RWPE2 (cell line): Measurements from ENCODE around the gene TRIM4.
"Not testable (repeated sequence)": the region's sequence is repeated elsewhere in the genome, so short reads cannot be mapped to it uniquely, and the experiment has no call there.

Experiments used
- ATAC-seq: fragments of 200-7000 bp; cut with Tn5 transposase; 3 replicates; pipeline ENCODE4 v1.9.1; 2021; ENCODE audit warnings: low read depth
- DNase-seq: peaks from one replicate; pipeline ENCODE4 v3.0.0-alpha.2; 2020; ENCODE audit warnings: low spot score
- H3K27ac ChIP-seq: fragments of 450-650 bp; 2 replicates; pipeline ENCODE4 v1.5.1; 2017; ENCODE audit warnings: mild to moderate bottlenecking; ENCODE audit not compliant: poor library complexity, severe bottlenecking
- H3K27me3 ChIP-seq: fragments of 250-450 bp; sonication (Bioruptor Pico); 2 replicates; pipeline ENCODE4 v1.5.1; 2021; ENCODE audit warnings: mild to moderate bottlenecking, moderate library complexity; ENCODE audit not compliant: insufficient read depth, poor library complexity, severe bottlenecking
- H3K36me3 ChIP-seq: fragments of 250-450 bp; sonication (Bioruptor Pico); 2 replicates; pipeline ENCODE4 v1.5.1; 2020; ENCODE audit warnings: low read depth, mild to moderate bottlenecking, moderate library complexity
- H3K4me1 ChIP-seq: fragments of 250-450 bp; sonication (Bioruptor Pico); 2 replicates; pipeline ENCODE4 v1.5.1; 2021; ENCODE audit warnings: mild to moderate bottlenecking, moderate library complexity; ENCODE audit not compliant: insufficient read depth, poor library complexity, severe bottlenecking
- H3K4me3 ChIP-seq: fragments of 250-450 bp; sonication (Bioruptor Pico); 2 replicates; pipeline ENCODE4 v1.5.1; 2021; ENCODE audit warnings: mild to moderate bottlenecking, moderate library complexity; ENCODE audit not compliant: severe bottlenecking
- H3K9me3 ChIP-seq: fragments of 250-450 bp; sonication (Bioruptor Pico); 2 replicates; pipeline ENCODE4 v1.5.1; 2021; ENCODE audit warnings: mild to moderate bottlenecking, moderate library complexity; ENCODE audit not compliant: severe bottlenecking
- TF ChIP-seq, protein P1 (sequence below): fragments of 450-650 bp; IDR thresholded peaks from one replicate; pipeline ENCODE4 v1.5.1; 2017; ENCODE audit warnings: mild to moderate bottlenecking, moderate library complexity; ENCODE audit not compliant: poor library complexity, severe bottlenecking

TRIM4 gene

DNA sequence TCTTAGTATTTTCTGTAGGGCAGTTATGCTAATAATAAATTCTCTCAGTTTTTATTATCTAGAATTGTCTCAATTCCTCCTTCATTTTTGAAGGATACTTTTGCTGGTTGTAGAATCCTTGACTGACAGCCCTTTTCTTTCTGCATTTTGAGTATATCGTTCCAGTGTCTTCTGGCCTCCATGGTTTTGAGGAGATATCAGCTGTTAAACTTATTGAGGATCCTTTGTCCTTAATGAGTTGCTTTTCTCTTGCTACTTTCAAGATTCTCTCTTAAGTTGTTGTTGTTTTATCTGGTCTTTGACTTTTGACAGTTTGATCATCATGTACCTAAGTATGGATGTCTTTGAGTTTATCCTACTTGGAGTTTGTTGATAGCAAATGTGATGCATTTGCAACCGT is 19.0 kb upstream of the TRIM4 start:
- Histone ChIP-seq H3K27me3 (no peaks in the 10 kb centered on the region), H3K9me3 (peaks cover 7% of the 10 kb centered on the region), H3K4me3 (no peak overlapping the region), H3K36me3 (no peaks in the 10 kb centered on the region), H3K27ac (no peak overlapping the region), H3K4me1 (no peaks in the 10 kb centered on the region)
- TF ChIP-seq, protein P1, sequence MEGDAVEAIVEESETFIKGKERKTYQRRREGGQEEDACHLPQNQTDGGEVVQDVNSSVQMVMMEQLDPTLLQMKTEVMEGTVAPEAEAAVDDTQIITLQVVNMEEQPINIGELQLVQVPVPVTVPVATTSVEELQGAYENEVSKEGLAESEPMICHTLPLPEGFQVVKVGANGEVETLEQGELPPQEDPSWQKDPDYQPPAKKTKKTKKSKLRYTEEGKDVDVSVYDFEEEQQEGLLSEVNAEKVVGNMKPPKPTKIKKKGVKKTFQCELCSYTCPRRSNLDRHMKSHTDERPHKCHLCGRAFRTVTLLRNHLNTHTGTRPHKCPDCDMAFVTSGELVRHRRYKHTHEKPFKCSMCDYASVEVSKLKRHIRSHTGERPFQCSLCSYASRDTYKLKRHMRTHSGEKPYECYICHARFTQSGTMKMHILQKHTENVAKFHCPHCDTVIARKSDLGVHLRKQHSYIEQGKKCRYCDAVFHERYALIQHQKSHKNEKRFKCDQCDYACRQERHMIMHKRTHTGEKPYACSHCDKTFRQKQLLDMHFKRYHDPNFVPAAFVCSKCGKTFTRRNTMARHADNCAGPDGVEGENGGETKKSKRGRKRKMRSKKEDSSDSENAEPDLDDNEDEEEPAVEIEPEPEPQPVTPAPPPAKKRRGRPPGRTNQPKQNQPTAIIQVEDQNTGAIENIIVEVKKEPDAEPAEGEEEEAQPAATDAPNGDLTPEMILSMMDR, result no peak
- ATAC-seq (no peak), DNase-seq (no peak)

DNA sequence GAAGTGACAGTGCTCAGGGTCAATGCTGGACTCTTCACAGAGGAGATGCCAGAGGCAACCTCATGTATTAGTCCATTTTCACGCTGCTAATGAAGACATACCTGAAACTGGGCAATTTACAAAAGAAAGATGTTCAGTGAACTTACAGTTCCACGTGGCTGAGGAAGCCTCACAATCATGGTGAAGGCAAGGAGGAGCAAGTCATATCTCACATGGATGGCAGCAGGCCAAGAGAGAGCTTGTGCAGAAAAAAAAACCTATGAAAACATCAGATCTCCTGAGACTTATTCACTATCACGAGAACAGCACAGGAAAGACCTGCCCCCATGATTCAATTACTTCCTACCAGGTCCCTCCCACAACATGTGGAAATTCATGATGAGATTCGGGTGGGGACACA is 15.7 kb upstream of the TRIM4 start:
- H3K4me1 ChIP-seq, H3K9me3 ChIP-seq, H3K27ac ChIP-seq, DNase-seq, H3K27me3 ChIP-seq, H3K36me3 ChIP-seq, H3K4me3 ChIP-seq, ATAC-seq: not testable (repeated sequence)

- Histone ChIP-seq H3K9me3 (no peaks in the 10 kb centered on the region), H3K27me3 (no peaks in the 10 kb centered on the region), H3K27ac (no peak overlapping the region), H3K4me3 (no peak overlapping the region), H3K36me3 (no peaks in the 10 kb centered on the region), H3K4me1 (no peaks in the 10 kb centered on the region)
- ATAC-seq, result no peak
- no peak for DNase-seq
- TF ChIP-seq, protein P1, result no peak
Measured at GRCh38 chr7:99930376-99930775, 11.0 kb upstream of the TRIM4 start.

GRCh38 chr7:99929730-99930053 is 10.4 kb upstream of the TRIM4 start:
- Histone ChIP-seq H3K4me3 (no peak overlapping the region), H3K27ac (no peak overlapping the region), H3K27me3 (no peaks in the 10 kb centered on the region), H3K4me1 (no peaks in the 10 kb centered on the region), H3K36me3 (no peaks in the 10 kb centered on the region), H3K9me3 (no peaks in the 10 kb centered on the region)
- peak; percentile 21; the same call in 1 of the 3 replicates for ATAC-seq
- TF ChIP-seq, protein P1, result no peak
- no peak for DNase-seq

DNA sequence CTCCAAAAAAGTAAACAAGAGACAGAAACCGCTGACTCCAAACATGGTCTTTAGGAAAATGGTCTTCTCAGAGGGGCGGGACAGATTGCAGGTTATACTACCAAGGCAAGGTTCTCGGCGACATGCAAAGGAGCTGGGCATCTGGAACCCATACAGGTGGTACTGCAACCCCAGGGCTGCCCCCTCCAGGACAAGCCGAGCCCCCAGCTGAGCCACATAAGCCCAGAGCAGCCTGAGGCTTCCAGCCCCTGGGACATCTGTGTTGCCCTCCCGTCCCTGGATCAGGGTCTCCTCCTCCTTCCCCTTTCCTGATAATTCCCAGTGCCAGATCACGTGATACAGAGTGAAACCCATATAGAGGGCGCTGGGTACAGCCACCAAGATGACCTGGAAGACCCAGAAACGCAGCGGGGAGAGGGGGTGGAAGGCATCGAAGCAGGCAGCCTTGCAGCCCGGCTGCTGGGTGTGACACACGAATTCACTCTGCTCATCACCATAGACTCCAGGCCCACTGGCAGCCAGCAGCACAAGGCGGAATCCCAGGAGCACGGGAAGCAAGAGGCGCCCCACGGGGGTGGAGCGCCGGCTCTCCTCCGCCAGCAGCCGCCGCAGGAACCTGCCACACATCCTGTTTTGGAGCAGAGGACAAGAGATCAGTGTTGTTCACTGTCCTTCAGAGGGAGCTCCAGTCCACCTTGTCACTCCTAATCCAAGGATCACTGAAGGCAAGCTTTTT is 9.8 kb upstream of the TRIM4 start, which contains the start of gene GJC3:
TSS of gene GJC3 (minus strand) at position 627 of the 736 bp plus-strand sequence. CDS start at position 627, 0 bp downstream.
- Histone ChIP-seq H3K9me3 (no peaks in the 10 kb centered on the region), H3K36me3 (no peaks in the 10 kb centered on the region), H3K4me1 (no peaks in the 10 kb centered on the region), H3K4me3 (no peak within 1 kb of the TSS), H3K27ac (no peak within 1 kb of the TSS), H3K27me3 (no peaks in the 10 kb centered on the region)
- TF ChIP-seq, protein P1, result peak; percentile 42
- DNase-seq, result no peak
- ATAC-seq, result peak; percentile 92
